Duodenal mucosa (tissue), 2 donors: Measurements from ENCODE around the gene NBPF26.
"Not testable (repeated sequence)": the region's sequence is repeated elsewhere in the genome, so short reads cannot be mapped to it uniquely, and the experiment has no call there.

Experiments used
- H3K27ac ChIP-seq: one replicate; pipeline ENCODE4 v1.7.0; 2013; ENCODE audit warnings: low read depth, low read length
- H3K27me3 ChIP-seq, 2 donors: one replicate each; pipeline ENCODE4 v1.7.0; 2013; ENCODE audit warnings: low read length in 2 of 2, control low read depth in 1 of 2; ENCODE audit not compliant: insufficient read depth in 2 of 2, control insufficient read depth in 1 of 2
- H3K36me3 ChIP-seq, 2 donors: one replicate each; pipeline ENCODE4 v1.7.0; 2013; ENCODE audit warnings: low read length in 2 of 2, control low read depth in 1 of 2; ENCODE audit not compliant: insufficient read depth in 2 of 2, control insufficient read depth in 1 of 2
- H3K4me1 ChIP-seq, 2 donors: one replicate each; pipeline ENCODE4 v1.7.0; 2013; ENCODE audit warnings: low read length in 2 of 2, control low read depth in 1 of 2; ENCODE audit not compliant: insufficient read depth in 2 of 2, control insufficient read depth in 1 of 2
- H3K4me3 ChIP-seq, 2 donors: one replicate each; pipeline ENCODE4 v1.7.0; 2013; ENCODE audit warnings: low read length in 2 of 2, low read depth in 1 of 2
- H3K9ac ChIP-seq, 2 donors: one replicate each; pipeline ENCODE4 v1.7.0; 2013; ENCODE audit warnings: low read length in 2 of 2, low read depth in 1 of 2
- H3K9me3 ChIP-seq, 2 donors: one replicate each; pipeline ENCODE4 v1.7.0; 2013; ENCODE audit warnings: low read length in 2 of 2, control low read depth in 1 of 2; ENCODE audit not compliant: control insufficient read depth in 1 of 2

Gene NBPF26

DNA sequence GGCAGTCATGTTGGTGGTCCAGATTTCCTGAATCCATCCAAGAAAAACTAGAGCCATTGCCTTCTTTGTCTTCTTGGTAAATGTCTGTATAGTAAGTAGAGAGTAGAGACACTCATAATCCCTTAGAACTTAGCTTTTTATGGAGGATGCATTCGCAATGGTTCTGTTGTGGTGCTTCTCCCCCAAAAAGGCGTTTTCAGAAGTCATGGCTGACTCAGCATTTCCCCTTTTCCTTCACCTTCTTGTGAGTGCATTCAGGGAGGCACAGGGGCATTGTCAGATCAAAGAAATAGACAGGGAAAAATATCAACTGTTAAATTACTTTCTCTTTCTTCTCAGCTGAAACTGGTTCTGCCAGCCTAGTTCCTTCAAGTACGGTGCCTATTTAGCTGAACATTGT, 45.3 kb downstream of the NBPF26 start:
- H3K27ac ChIP-seq, H3K9me3 ChIP-seq, H3K9ac ChIP-seq, H3K27me3 ChIP-seq, H3K4me3 ChIP-seq, H3K4me1 ChIP-seq, H3K36me3 ChIP-seq: not testable (repeated sequence)

DNA sequence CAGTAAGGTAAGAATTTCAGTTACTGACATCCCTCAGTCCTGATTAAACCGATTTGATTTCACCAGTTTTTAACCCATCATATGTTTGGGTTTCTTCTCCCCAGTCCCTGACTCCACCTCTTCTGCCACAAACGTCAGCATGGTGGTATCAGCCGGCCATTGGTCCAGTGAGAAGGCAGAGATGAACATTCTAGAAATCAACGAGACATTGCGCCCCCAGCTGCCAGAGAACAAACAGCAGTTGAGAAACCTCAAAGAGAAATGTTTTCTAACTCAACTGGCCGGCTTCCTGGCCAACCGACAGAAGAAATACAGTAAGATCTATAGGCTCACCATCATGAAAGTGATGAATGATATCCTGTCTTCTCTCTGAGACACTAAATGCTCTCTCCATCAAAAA, 81.7 kb downstream of the NBPF26 start:
- not testable (repeated sequence) for H3K9me3 ChIP-seq, H3K4me1 ChIP-seq, H3K36me3 ChIP-seq, H3K4me3 ChIP-seq, H3K27ac ChIP-seq, H3K27me3 ChIP-seq, H3K9ac ChIP-seq

DNA sequence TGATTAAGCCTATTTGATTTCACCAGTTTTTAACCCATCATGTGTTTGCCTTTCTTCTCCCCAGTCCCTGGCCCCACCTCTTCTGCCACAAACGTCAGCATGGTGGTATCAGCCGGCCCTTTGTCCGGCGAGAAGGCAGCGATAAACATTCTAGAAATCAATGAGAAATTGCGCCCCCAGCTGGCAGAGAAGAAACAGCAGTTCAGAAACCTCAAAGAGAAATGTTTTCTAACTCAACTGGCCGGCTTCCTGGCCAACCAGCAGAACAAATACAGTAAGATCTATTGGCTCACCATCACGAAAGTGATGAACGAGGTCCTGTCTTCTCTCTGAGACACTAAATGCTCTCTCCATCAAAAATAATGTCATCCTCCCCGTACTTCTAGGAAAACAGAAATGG, 88.1 kb downstream of the NBPF26 start:
- H3K27ac ChIP-seq: not testable (repeated sequence)

DNA sequence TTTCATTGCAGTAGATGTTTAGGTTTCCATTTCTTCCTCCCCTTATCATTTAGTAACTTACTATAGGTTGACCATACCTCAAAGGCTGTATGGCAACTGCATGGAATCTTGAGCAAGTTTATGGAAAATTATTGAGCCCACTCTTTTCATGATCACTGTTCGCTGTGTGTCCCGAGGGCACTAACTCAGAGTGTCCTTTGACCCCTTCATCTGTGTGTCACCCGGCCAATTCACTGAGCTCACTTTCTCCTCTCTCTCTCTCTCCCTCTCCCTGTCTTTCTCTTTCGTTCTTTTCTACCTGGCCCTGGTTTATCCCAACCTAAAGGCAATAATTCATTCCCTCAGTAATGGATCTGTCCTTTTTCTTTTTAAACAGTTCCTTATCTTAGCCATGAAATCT, 101.3 kb downstream of the NBPF26 start:
- not testable (repeated sequence) for H3K27me3 ChIP-seq, H3K27ac ChIP-seq, H3K4me1 ChIP-seq

More for the DNA sequence above, 88.1 kb downstream of the NBPF26 start:
- not testable (repeated sequence) for H3K27me3 ChIP-seq, H3K9ac ChIP-seq, H3K4me1 ChIP-seq, H3K4me3 ChIP-seq, H3K9me3 ChIP-seq, H3K36me3 ChIP-seq

DNA sequence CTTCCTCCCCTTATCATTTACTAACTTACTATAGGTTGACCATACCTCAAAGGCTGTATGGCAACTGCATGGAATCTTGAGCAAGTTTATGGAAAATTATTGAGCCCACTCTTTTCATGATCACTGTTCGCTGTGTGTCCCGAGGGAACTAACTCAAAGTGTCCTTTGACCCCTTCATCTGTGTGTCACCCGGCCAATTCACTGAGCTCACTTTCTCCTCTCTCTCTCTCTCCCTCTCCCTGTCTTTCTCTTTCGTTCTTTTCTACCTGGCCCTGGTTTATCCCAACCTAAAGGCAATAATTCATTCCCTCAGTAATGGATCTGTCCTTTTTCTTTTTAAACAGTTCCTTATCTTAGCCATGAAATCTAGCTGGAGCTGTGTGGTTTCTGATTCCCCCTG, 102.9 kb downstream of the NBPF26 start:
- H3K4me3 ChIP-seq, H3K36me3 ChIP-seq: not testable (repeated sequence)

More for the DNA sequence above, 101.3 kb downstream of the NBPF26 start:
- not testable (repeated sequence) for H3K9me3 ChIP-seq, H3K36me3 ChIP-seq, H3K4me3 ChIP-seq, H3K9ac ChIP-seq

DNA sequence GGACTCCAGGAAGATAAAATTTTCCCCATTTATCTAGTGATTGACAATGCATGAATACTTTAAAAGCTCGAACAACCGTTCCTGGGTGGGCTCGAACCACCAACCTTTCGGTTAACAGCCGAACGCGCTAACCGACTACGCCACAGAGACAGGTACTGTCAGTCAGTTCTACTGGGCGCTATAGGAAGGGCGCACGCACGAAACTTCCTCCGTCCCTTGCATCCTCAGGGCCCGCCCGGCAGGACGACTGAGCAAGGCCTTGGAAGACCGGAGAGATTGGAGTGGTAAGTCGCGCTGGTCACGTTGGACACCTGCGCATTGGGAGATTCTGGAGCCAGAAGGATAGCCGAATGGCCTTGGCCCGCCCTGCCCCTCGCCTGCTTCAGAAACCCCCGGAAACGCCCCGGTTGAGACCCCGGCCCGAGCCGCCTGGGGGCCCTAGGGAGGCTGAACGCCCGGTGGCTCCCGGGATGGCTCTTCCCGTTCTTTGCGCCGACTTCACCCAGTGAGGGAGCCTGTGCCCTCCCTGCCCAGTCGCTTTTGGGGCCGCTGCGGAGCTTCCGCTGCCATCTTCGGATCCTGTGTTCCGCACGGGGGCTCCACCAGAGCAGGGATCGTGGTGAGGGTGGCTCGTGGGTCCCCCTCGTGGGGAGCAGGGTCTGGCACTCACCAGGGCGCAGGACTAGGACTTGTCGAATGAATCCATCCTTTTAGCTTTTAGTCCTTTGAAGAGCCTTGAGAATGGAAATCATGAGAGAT, 120.6 kb downstream of the NBPF26 start:
- H3K27me3 ChIP-seq, H3K9ac ChIP-seq, H3K9me3 ChIP-seq, H3K27ac ChIP-seq, H3K36me3 ChIP-seq, H3K4me1 ChIP-seq: not testable (repeated sequence)
- peak overlapping the region in 1 of 2 donors; percentile 57 for H3K4me3 ChIP-seq

More for the DNA sequence above, 102.9 kb downstream of the NBPF26 start:
- H3K9me3 ChIP-seq, H3K27ac ChIP-seq, H3K9ac ChIP-seq, H3K27me3 ChIP-seq, H3K4me1 ChIP-seq: not testable (repeated sequence)

DNA sequence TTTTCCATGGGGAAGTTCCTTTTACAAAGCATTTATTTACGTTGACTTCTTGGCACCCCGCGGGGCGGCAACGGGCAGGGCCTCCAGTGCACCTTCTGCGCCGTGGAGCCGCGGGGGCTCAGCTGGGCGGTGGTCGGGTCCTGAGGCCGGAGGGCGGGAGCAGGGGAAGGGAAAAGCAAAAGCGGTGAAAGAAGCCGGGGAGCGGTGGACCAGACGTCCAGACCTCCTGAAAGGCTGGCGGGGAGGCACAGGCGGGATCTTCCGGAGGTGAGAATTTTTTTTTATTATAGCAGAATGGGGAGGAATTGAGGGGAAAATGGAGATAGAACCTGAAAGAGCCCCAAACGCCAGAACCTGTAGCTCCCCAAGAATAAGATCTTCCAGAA, 121.2 kb downstream of the NBPF26 start:
- H3K36me3 ChIP-seq, H3K9me3 ChIP-seq, H3K27me3 ChIP-seq, H3K4me3 ChIP-seq, H3K27ac ChIP-seq, H3K4me1 ChIP-seq, H3K9ac ChIP-seq: not testable (repeated sequence)

DNA sequence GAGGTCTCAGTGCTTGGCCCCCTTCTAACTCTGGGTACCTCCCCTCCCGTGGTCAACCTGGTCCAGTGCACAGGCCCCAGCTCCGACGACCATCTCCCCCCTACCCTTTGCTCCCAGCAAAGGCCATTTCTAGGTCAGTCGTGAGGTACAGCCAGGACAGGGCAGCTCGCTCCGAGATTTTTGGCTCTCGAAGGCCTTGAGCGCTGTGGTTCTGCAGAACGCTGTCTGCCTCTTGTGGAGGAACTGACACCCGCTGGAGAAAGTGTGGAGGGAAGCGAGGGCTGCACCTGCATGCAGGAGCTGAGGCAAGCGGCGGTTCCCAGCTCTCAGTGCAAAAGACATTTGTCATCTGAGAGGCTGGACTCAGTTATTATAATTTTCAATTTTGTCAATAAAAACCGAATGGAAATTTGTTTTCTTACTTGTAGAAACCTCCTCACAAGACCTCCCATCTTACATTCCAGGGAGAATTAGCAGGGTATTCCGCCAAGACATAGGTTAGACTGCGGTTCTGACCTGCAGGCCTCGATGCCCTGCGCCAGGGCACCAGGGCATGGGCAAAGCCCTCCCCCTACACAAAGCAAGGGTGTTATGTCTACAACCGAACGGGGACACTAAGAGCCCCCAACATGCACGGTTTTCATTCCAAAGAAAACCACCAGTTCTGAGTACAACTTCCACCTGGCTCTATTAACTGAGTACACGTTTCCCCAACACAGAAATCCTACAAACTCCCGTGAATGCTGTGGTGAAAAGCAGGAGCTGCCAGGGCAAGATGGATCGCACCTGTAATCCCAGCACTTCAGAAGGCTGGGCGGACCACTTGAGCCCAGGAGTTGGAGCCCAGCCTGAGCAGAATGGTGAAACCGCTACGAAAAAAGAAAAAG, 125.9 kb downstream of the NBPF26 start:
- not testable (repeated sequence) for H3K4me1 ChIP-seq, H3K9me3 ChIP-seq, H3K36me3 ChIP-seq, H3K27ac ChIP-seq, H3K27me3 ChIP-seq, H3K9ac ChIP-seq
- H3K4me3 ChIP-seq: peak overlapping the region in 1 of 2 donors; percentile 56

DNA sequence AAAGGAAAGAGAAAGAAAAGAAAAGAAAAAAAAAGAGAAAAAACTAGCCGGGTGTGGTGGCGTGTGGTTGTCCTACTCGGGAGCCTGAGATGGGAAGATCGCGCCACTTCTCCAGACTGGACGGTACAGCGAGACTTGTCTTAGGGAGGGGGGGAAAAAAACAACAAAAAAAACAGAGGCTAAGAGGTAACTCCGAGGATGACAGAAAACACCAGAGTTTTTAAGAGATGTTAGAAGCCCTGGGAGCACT, 126.5 kb downstream of the NBPF26 start:
- peak overlapping the region; percentile 44 for H3K27ac ChIP-seq
- H3K4me1 ChIP-seq, H3K9me3 ChIP-seq, H3K27me3 ChIP-seq, H3K36me3 ChIP-seq: not testable (repeated sequence)
- peak overlapping the region; percentile 54 to 56 for H3K4me3 ChIP-seq
- peak overlapping the region in 1 of 2 donors; percentile 44 for H3K9ac ChIP-seq

DNA sequence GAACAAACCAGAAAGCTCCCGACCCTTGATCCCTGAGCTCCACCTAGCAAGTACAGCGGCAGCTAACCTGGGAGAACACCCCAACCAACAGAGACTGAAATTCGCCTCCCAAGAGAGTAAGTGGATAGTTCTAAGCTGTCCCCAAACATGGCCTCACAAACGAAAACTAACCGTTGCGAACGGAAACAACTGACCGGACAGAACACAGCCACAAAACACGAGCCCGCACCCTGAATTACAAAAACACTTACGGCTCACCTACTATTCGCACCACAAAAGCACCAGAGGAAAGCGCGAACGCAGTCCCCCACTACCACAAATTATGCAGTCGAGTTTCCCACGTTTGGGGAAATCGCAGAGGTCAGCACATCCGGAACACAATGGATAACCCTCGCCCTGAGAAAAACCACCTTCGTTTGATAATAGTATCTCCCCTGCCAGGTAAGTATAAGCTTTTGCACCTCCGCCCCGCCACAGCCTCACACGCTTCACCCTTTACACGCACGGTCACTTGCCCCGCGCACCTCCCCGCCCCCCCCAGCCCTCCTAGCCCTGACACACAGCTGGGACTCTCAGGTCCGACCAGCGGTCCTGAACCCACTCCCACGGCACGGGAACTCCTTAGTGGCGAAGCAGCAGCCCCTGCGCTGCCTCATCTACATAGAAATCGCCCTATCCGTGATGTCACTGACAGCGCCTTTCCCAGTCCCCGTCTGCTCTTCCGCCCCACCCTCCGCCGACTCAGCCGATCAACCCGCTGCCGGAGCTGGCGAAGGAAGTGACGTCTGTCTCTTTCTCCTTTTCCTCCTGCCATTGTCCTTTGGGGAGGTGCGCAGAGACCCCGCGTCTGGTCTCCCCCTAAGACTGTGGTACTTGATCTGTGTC, 127.0 kb downstream of the NBPF26 start:
- not testable (repeated sequence) for H3K27me3 ChIP-seq, H3K4me1 ChIP-seq, H3K9me3 ChIP-seq, H3K36me3 ChIP-seq
- peak overlapping the region; percentile 44 for H3K27ac ChIP-seq
- H3K9ac ChIP-seq: peak overlapping the region; percentile 44 to 54
- H3K4me3 ChIP-seq: peak overlapping the region; percentile 56 to 60
